GM18498 (cell line): Measurements from ENCODE around the gene SMURF2.
"Not testable (repeated sequence)": the region's sequence is repeated elsewhere in the genome, so short reads cannot be mapped to it uniquely, and the experiment has no call there.

ENCODE experiments used
- ATAC-seq: cut with Tn5 transposase; IDR thresholded peaks from one replicate; pipeline ENCODE4 v1.9.1; 2021; ENCODE audit warnings: mild to moderate bottlenecking, moderate library complexity; ENCODE audit not compliant: unreplicated experiment

Gene SMURF2

GRCh38 chr17:64599187-64599676 lies 62.9 kb downstream of the SMURF2 start:
- peak; percentile 76 for ATAC-seq

GRCh38 chr17:64598672-64599071 lies 63.4 kb downstream of the SMURF2 start:
- no peak for ATAC-seq

- ATAC-seq: no peak
Measured at GRCh38 chr17:64596988-64597387, 65.1 kb downstream of the SMURF2 start.

- no peak for ATAC-seq
Measured at GRCh38 chr17:64596439-64596838, 65.7 kb downstream of the SMURF2 start.

- ATAC-seq: no peak
Measured at GRCh38 chr17:64591944-64592343, 70.2 kb downstream of the SMURF2 start.

GRCh38 chr17:64585146-64585545 lies 77.0 kb downstream of the SMURF2 start:
- ATAC-seq: no peak

GRCh38 chr17:64583038-64583437 lies 79.1 kb downstream of the SMURF2 start:
- ATAC-seq: no peak

GRCh38 chr17:64580384-64581315 lies 81.5 kb downstream of the SMURF2 start:
- ATAC-seq: no peak

- no peak for ATAC-seq
Measured at GRCh38 chr17:64579917-64580316, 82.2 kb downstream of the SMURF2 start.

- ATAC-seq: not testable (repeated sequence)
Measured at GRCh38 chr17:64577025-64577424, 85.1 kb downstream of the SMURF2 start.

- no peak for ATAC-seq
Measured at GRCh38 chr17:64575431-64575830, 86.7 kb downstream of the SMURF2 start.

GRCh38 chr17:64574646-64575045 lies 87.5 kb downstream of the SMURF2 start:
- no peak for ATAC-seq

- no peak for ATAC-seq
Measured at GRCh38 chr17:64573214-64573613, 88.9 kb downstream of the SMURF2 start.

GRCh38 chr17:64572682-64573154 lies 89.4 kb downstream of the SMURF2 start:
- no peak for ATAC-seq

- no peak for ATAC-seq
Measured at GRCh38 chr17:64571746-64572145, 90.4 kb downstream of the SMURF2 start.

GRCh38 chr17:64565563-64565962 lies 96.5 kb downstream of the SMURF2 start:
- ATAC-seq: no peak

GRCh38 chr17:64564098-64564497 lies 98.0 kb downstream of the SMURF2 start:
- ATAC-seq: no peak

GRCh38 chr17:64555281-64555680 lies 106.8 kb downstream of the SMURF2 start:
- no peak for ATAC-seq

- no peak for ATAC-seq
Measured at GRCh38 chr17:64554028-64554637, 108.0 kb downstream of the SMURF2 start.

- ATAC-seq: no peak
Measured at GRCh38 chr17:64551461-64551860, 110.6 kb downstream of the SMURF2 start.

GRCh38 chr17:64547319-64547718 lies 114.8 kb downstream of the SMURF2 start:
- ATAC-seq: no peak

- ATAC-seq: no peak
Measured at GRCh38 chr17:64546716-64547115, 115.4 kb downstream of the SMURF2 start.
